IMR-90 (cell line): ENCODE measurements around the gene PAN3. TPM values are rescaled to one million over a fixed set of nuclear protein-coding genes. Genes with fewer than 3 reads are reported as not detected.
A peak's percentile ranks its signal among the peaks of the same experiment; 100 is the strongest.

Source experiments
- ATAC-seq: fragments of 200-7000 bp; cut with Tn5 transposase; 2 replicates; pipeline ENCODE4 v1.9.1; 2020; ENCODE audit warnings: low read depth, mild to moderate bottlenecking, moderate library complexity
- BruUV-seq: library from RNA; stranded (reverse); fragments of 400-500 nt; replicated peaks from 2 replicates; lab custom pipeline; 2021; lab: Mats Ljungman, UMichigan
- CTCF ChIA-PET: fragments of 300-600 bp; formaldehyde crosslinking; extraction: SDS; loops from one replicate; lab custom pipeline; 2021; ENCODE audit warnings: antibody characterized with exemption; lab: Yijun Ruan, JAX
- POLR2A ChIA-PET: fragments of 300-600 bp; sonication (Branson Sonifier 250); formaldehyde crosslinking; loops from one replicate; lab custom pipeline; 2022; ENCODE audit warnings: antibody characterized with exemption; ENCODE audit not compliant: unreplicated experiment; lab: Charles Lee
- DNase-seq: peaks from one replicate; pipeline ENCODE4 v3.0.0; 2013
- H2AFZ ChIP-seq: replicated peaks from 2 replicates; pipeline ENCODE3; 2013; ENCODE audit warnings: low read length, mild to moderate bottlenecking; ENCODE audit not compliant: poor library complexity
- H2AK5ac ChIP-seq: 2 replicates; pipeline ENCODE4 v1.6.1; 2013; ENCODE audit warnings: low read depth, low read length, inconsistent platforms
- H2AK9ac ChIP-seq: replicated peaks from 2 replicates; pipeline ENCODE3; 2013; ENCODE audit warnings: mild to moderate bottlenecking, low read depth, low read length, moderate library complexity; ENCODE audit not compliant: poor library complexity
- H2BK120ac ChIP-seq: 2 replicates; pipeline ENCODE4 v1.6.1; 2013; ENCODE audit warnings: low read depth, low read length, inconsistent platforms
- H2BK15ac ChIP-seq: 3 replicates; pipeline ENCODE4 v1.6.1; 2013; ENCODE audit warnings: low read depth, low read length, inconsistent platforms
- H2BK20ac ChIP-seq: 2 replicates; pipeline ENCODE4 v1.6.1; 2013; ENCODE audit warnings: low read depth, mild to moderate bottlenecking, inconsistent platforms, low read length, moderate library complexity
- H2BK5ac ChIP-seq: 2 replicates; pipeline ENCODE4 v1.6.1; 2013; ENCODE audit warnings: mild to moderate bottlenecking, low read depth, low read length, inconsistent platforms; ENCODE audit not compliant: poor library complexity, severe bottlenecking
- H3K14ac ChIP-seq: replicated peaks from 2 replicates; pipeline ENCODE4 v1.6.1; 2013; ENCODE audit warnings: low read depth, low read length, inconsistent platforms
- H3K18ac ChIP-seq: 2 replicates; pipeline ENCODE4 v1.6.1; 2013; ENCODE audit warnings: low read depth, low read length, control low read depth
- H3K23ac ChIP-seq: 2 replicates; pipeline ENCODE4 v1.6.1; 2013; ENCODE audit warnings: low read depth, low read length, inconsistent platforms
- H3K27ac ChIP-seq: 2 replicates; pipeline ENCODE4 v1.5.1; 2013; ENCODE audit warnings: mild to moderate bottlenecking, control low read depth, low read length; ENCODE audit not compliant: insufficient read depth
- H3K27me3 ChIP-seq: 2 replicates; pipeline ENCODE4 v1.6.1; 2013; ENCODE audit warnings: low read length; ENCODE audit not compliant: control insufficient read depth, insufficient read depth
- H3K36me3 ChIP-seq: 2 replicates; pipeline ENCODE4 v1.6.1; 2013; ENCODE audit warnings: low read length, mixed read lengths; ENCODE audit not compliant: control insufficient read depth, insufficient read depth
- H3K4ac ChIP-seq: 2 replicates; pipeline ENCODE4 v1.6.1; 2013; ENCODE audit warnings: low read depth, low read length, inconsistent platforms
- H3K4me1 ChIP-seq: 2 replicates; pipeline ENCODE4 v1.6.1; 2013; ENCODE audit warnings: low read length, mixed read lengths; ENCODE audit not compliant: control insufficient read depth, insufficient read depth
- H3K4me2 ChIP-seq: 2 replicates; pipeline ENCODE4 v1.6.1; 2013; ENCODE audit warnings: low read depth, mild to moderate bottlenecking, control low read depth, low read length, moderate library complexity
- H3K4me3 ChIP-seq: 2 replicates; pipeline ENCODE4 v1.5.1; 2013; ENCODE audit warnings: low read depth, mild to moderate bottlenecking, control low read depth, low read length, moderate library complexity; ENCODE audit not compliant: insufficient read depth
- H3K56ac ChIP-seq: 2 replicates; pipeline ENCODE4 v1.6.1; 2013; ENCODE audit warnings: low read length, inconsistent platforms; ENCODE audit not compliant: insufficient read depth; ENCODE audit errors: extremely low read depth
- H3K79me1 ChIP-seq, 2 experiments: 2 replicates each; pipeline ENCODE4 v1.6.1; 2013; ENCODE audit warnings: low read length in 2 of 2, inconsistent platforms in 1 of 2, low read depth in 1 of 2
- H3K9ac ChIP-seq: 2 replicates; pipeline ENCODE4 v1.6.1; 2013; ENCODE audit warnings: low read depth, low read length, control low read depth
- H3K9me1 ChIP-seq: 2 replicates; pipeline ENCODE4 v1.6.1; 2013; ENCODE audit warnings: low read length, inconsistent platforms; ENCODE audit not compliant: insufficient read depth
- H3K9me3 ChIP-seq: 2 replicates; pipeline ENCODE4 v1.6.1; 2013; ENCODE audit warnings: low read length; ENCODE audit not compliant: control insufficient read depth, insufficient read depth
- H4K20me1 ChIP-seq: 2 replicates; pipeline ENCODE4 v1.6.1; 2013; ENCODE audit warnings: low read length, inconsistent platforms; ENCODE audit not compliant: insufficient read depth
- H4K5ac ChIP-seq: 2 replicates; pipeline ENCODE4 v1.6.1; 2013; ENCODE audit warnings: mild to moderate bottlenecking, low read depth, low read length, control low read depth
- H4K8ac ChIP-seq, 2 experiments: 2 replicates each; pipeline ENCODE4 v1.6.1; 2013; ENCODE audit warnings: low read depth in 2 of 2, low read length in 2 of 2, control low read depth in 1 of 2, inconsistent platforms in 1 of 2
- H4K91ac ChIP-seq: 2 replicates; pipeline ENCODE4 v1.6.1; 2013; ENCODE audit warnings: low read depth, low read length, inconsistent platforms; ENCODE audit not compliant: insufficient read depth
- CTCF ChIP-seq: conservative IDR thresholded peaks from 2 replicates; pipeline ENCODE4 v1.5.1; 2012; ENCODE audit warnings: mild to moderate bottlenecking, low read depth, low read length, improper control_type of control experiment
- FOS ChIP-seq: fragments of 150-350 bp; IDR thresholded peaks from 2 replicates; pipeline ENCODE4 v1.6.1; 2016; ENCODE audit warnings: low read depth, low read length
- MXI1 ChIP-seq: IDR thresholded peaks from 2 replicates; pipeline ENCODE4 v1.6.1; 2012; ENCODE audit warnings: low read depth, mild to moderate bottlenecking, low read length, moderate library complexity, borderline replicate concordance
- POLR2A ChIP-seq: IDR thresholded peaks from 2 replicates; pipeline ENCODE4 v1.6.1; 2012; ENCODE audit warnings: mild to moderate bottlenecking, low read depth, low read length
- RAD21 ChIP-seq: IDR thresholded peaks from 2 replicates; pipeline ENCODE4 v1.6.1; 2012; ENCODE audit warnings: low read length, improper control_type of control experiment
- SMC3 ChIP-seq: fragments of 150-350 bp; IDR thresholded peaks from 2 replicates; pipeline ENCODE4 v1.6.1; 2016; ENCODE audit warnings: low read depth, mild to moderate bottlenecking, antibody characterized with exemption, low read length, moderate library complexity
- WGBS, 2 experiments: methylation state at CpG; one replicate each; pipeline versions ENCODE4 v1.1.5 to v1.1.7; 2013; ENCODE audit warnings: missing lambda C conversion rate in 2 of 2; ENCODE audit not compliant: insufficient read length in 1 of 2; ENCODE audit errors: extremely low coverage in 2 of 2; 5-methylcytosine and 5-hydroxymethylcytosine counted together
- dilution Hi-C: fragments of 300-500 bp; cut with HindIII; formaldehyde crosslinking; loops from one replicate; pipeline ENCODE4 v1.14.3; 2018; ENCODE audit warnings: low sequenced_read_pairs; ENCODE audit not compliant: unreplicated experiment
- in situ Hi-C: fragments of 300-500 bp; cut with MboI; formaldehyde crosslinking; loops from 3 replicates; pipeline ENCODE4 v1.14.3; 2019; ENCODE audit warnings: low sequenced_read_pairs, inconsistent platforms, mixed read lengths
- intact Hi-C: fragments of 100-400 bp; cut with micrococcal nuclease; formaldehyde crosslinking; loops from 2 replicates; pipeline ENCODE4 v1.10.0; 2022
- polyA plus RNA-seq, 3 experiments: library from polyadenylated mRNA; depleted of rRNA; stranded (reverse); fragments of >200 nt; gene quantifications; 2 replicates each; pipeline ENCODE4 v1.2.3, GENCODE V29; 2012; ENCODE audit warnings: low replicate concordance in 1 of 3
- total RNA-seq: library from RNA; depleted of rRNA; stranded (reverse); fragments of >200 nt; gene quantifications from 2 replicates; pipeline ENCODE4 v1.2.3, GENCODE V29; 2012

PAN3 gene
- total and polyA plus RNA-seq, 2 of the 4 experiments (the other 2 are of a cell fraction), result 6.6 to 15.1 TPM

GRCh38 chr13:28322256-28322905, 184.0 kb downstream of the PAN3 start (continued):
- TF ChIP-seq MXI1, result no peak
- no peak for TF ChIP-seq FOS

GRCh38 chr13:28324181-28324789, 185.9 kb downstream of the PAN3 start:
- BruUV-seq, result no TSS peak
- intact Hi-C loops, result loop anchor here (1.0 to 5.0 kb wide), 6 partner anchors 153 to 472 kb away; partner anchors contain the start of genes FLT1 and PAN3
- POLR2A ChIA-PET, result interaction anchor here (0.6 kb wide), 1 partner anchor 187 kb away, joined by 5 read pairs; no protein-coding TSS in a partner anchor

More at GRCh38 chr13:28324181-28324789, 185.9 kb downstream of the PAN3 start:
- no peak overlapping the region for H3K4me2 ChIP-seq
- peak overlapping the region; percentile 63 for H4K91ac ChIP-seq
- no CpG with 5 or more reads among the region's 4 CpGs for WGBS, 2 experiments
- peak overlapping the region; percentile 90; the same call in 1 of the 2 replicates for H2BK20ac ChIP-seq
- CTCF ChIA-PET, result interaction anchor here (0.6 to 1.5 kb wide), 6 partner anchors 10 to 332 kb away, joined by 3 to 5 read pairs (median 4); no protein-coding TSS in a partner anchor
- H2BK120ac ChIP-seq, result peak overlapping the region; percentile 69
- dilution Hi-C loops (no loop called here), in situ Hi-C loops (loop anchor here (5.0 to 10.0 kb wide), 2 partner anchors 318 to 471 kb away; no protein-coding TSS in a partner anchor)
- H4K20me1 ChIP-seq, result peaks cover 5% of the 10 kb centered on the region; the same call in 1 of the 2 replicates
- peak overlapping the region; percentile 50 for H2AFZ ChIP-seq
- H3K4me3 ChIP-seq, result no peak overlapping the region
- peaks cover 5% of the 10 kb centered on the region for H3K9me1 ChIP-seq
- peak overlapping the region in 1 of 2 experiments; percentile 74; a peak in 1 of 4 replicates for H4K8ac ChIP-seq
- TF ChIP-seq SMC3, result peak; percentile 86
- TF ChIP-seq POLR2A, result no peak
- TF ChIP-seq CTCF, result peak; percentile 84
- TF ChIP-seq RAD21, result peak; percentile 89
- peak; percentile 73 for DNase-seq
- no peak overlapping the region for H3K9ac ChIP-seq
- ATAC-seq, result peak; percentile 75
- H3K79me1 ChIP-seq, result no peaks in the 10 kb centered on the region
- no peak overlapping the region for H3K56ac ChIP-seq
- H4K5ac ChIP-seq, result no peak overlapping the region
- peak overlapping the region; percentile 74 for H3K4ac ChIP-seq
- no peak overlapping the region for H2AK9ac ChIP-seq
- H2AK5ac ChIP-seq, result peak overlapping the region; percentile 93
- peak overlapping the region; percentile 39; the same call in 1 of the 3 replicates for H2BK15ac ChIP-seq
- no peaks in the 10 kb centered on the region for H3K36me3 ChIP-seq
- H3K23ac ChIP-seq, result peak overlapping the region; percentile 30; the same call in 1 of the 2 replicates
- 0 out of 2 replicates have a peak overlapping the region, but pooled peaks have one; percentile 67 for H3K14ac ChIP-seq
- no peak overlapping the region for H3K27ac ChIP-seq
- H3K9me3 ChIP-seq, result no peaks in the 10 kb centered on the region
- peaks cover 9% of the 10 kb centered on the region for H3K4me1 ChIP-seq
- H2BK5ac ChIP-seq, result no peak overlapping the region
- no peak overlapping the region for H3K18ac ChIP-seq
- no peaks in the 10 kb centered on the region for H3K27me3 ChIP-seq
